HUDEP-2 (cell line): ENCODE data around the gene ZBTB12.
"Not testable (repeated sequence)": the region's sequence is repeated elsewhere in the genome, so short reads cannot be mapped to it uniquely, and the experiment has no call there.

Experiments
- DNase-seq, 76 experiments: peaks; one replicate each; lab custom pipeline; 2025; ENCODE audit not compliant: unreplicated experiment in 76 of 76; lab: John Stamatoyannopoulos, UW

ZBTB12 gene

DNA sequence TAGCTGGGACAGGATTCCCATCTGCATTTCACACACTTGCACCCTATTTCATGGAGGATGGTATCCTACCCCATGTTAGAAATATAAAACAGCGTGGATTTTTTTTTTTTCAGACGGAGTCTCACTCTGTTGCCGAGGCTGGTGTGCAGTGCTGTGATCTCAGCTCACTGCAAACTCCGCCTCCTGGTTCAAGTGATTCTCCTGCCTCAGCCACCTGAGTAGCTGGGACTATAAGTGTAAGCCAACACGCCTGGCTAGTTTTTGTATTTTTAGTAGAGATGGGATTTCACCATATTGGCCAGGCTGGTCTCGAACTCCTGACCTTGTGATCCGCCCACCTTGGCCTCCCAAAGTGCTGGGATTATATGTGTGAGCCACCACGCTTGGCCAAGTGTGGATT lies 44.1 kb downstream of the ZBTB12 start:
- not testable (repeated sequence) for DNase-seq

- DNase-seq = not testable (repeated sequence)
Observed at GRCh38 chr6:31851980-31852718, 49.7 kb downstream of the ZBTB12 start.

- no peak for DNase-seq
Observed at GRCh38 chr6:31851485-31851832, 50.4 kb downstream of the ZBTB12 start.

DNA sequence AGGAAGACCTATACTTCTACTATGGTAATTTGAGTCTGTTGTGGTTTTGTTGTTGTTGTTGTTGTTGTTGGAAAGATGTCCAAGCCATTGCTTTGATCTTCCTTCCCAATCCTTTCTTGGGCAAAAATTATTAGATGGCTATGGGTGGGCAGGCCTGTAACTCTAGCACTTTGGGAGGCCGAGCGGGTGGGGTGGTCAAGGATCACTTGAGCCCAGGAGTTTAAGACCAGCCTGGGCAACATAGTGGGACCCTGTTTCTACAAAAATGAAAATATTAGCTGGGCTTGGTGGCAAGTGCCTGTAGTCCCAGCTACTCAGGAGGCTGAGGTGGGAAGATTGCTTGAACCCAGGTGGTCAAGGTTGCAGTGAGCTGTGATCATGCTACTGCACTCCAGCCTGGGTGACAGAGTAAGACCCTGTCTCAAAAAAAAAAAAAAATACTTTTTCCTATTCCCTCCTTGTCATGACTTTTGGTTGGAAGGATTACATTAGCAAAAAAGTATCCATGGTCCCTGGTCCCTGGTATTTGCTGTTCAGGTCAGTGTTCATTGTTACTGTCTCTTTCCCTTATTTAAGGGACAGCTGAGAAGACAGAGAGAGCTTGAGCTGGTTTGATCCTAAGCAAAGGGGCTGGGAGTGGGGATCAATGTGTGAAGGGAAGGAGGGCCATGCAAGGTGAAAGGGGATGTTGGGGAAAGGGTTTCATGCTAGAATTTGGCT lies 51.0 kb downstream of the ZBTB12 start:
- no peak for DNase-seq
